Measurements from ENCODE around the gene ME3. TPM values are rescaled to one million over a fixed set of nuclear protein-coding genes. Genes with fewer than 3 reads are reported as not detected.

Gene ME3
- total RNA-seq, 1 experiment from 2014 or later, result 35.3 TPM

DNA sequence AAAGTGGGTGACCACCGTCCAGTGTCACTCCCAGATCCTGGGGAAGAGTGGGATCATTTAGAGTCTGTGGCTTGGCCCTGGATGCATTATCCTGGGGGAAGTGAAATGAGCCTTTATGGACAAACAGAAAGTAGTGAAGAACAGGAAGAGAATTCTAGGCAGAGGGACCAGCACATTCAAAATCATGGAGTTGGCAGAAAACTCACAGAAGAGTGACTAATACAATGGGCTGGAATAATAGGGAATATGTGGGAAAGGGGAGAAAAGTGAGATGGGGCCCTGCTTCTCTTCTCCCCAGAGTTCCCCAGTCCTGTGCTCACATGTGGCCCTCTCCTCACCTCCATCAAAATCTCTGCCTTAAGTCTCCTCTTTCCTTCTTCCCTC is 213.4 kb downstream of the ME3 start:
- no TSS peak for BruUV-seq (replicated peaks)
- no peak overlapping the region for H3K4me3 ChIP-seq (ENCODE audit: low read depth in 2 of 2, low read length in 2 of 2)
- peak overlapping the region; percentile 91 for H3K27ac ChIP-seq (ENCODE audit: low read length)
- no peaks in the 10 kb centered on the region for H3K36me3 ChIP-seq (ENCODE audit: control insufficient read depth, insufficient read depth, low read length)
- H3K9me3 ChIP-seq (ENCODE audit: control insufficient read depth, insufficient read depth, low read depth, low read length), result no peaks in the 10 kb centered on the region
- ATAC-seq (no peak), DNase-seq (ENCODE audit: low read depth, low spot score) (no peak)
- POLR2A ChIA-PET, result no interaction called here
- in situ Hi-C loops (cut with HindIII; ENCODE audit: low pct_unique_long_range_greater_than_20kb, low sequenced_read_pairs) (no loop called here), intact Hi-C loops (cut with micrococcal nuclease; ENCODE audit: unreplicated experiment) (loop anchor here (5.0 to 10.0 kb wide), 3 partner anchors 113 to 286 kb away; partner anchors contain the start of gene ME3)
- H3K4me1 ChIP-seq (ENCODE audit: control insufficient read depth, insufficient read depth, low read length), result peaks cover 40% of the 10 kb centered on the region
- TF ChIP-seq POLR2AphosphoS5 (IDR thresholded peaks at IDR 0.05; ENCODE audit: low read depth, low read length) (no peak), TCF7L2 (IDR thresholded peaks at IDR 0.05; ENCODE audit: low read depth, low read length) (no peak), SIN3A (IDR thresholded peaks at IDR 0.05; ENCODE audit: borderline replicate concordance, insufficient read depth, low read depth, low read length) (no peak)
- TF ChIP-seq, protein P1, sequence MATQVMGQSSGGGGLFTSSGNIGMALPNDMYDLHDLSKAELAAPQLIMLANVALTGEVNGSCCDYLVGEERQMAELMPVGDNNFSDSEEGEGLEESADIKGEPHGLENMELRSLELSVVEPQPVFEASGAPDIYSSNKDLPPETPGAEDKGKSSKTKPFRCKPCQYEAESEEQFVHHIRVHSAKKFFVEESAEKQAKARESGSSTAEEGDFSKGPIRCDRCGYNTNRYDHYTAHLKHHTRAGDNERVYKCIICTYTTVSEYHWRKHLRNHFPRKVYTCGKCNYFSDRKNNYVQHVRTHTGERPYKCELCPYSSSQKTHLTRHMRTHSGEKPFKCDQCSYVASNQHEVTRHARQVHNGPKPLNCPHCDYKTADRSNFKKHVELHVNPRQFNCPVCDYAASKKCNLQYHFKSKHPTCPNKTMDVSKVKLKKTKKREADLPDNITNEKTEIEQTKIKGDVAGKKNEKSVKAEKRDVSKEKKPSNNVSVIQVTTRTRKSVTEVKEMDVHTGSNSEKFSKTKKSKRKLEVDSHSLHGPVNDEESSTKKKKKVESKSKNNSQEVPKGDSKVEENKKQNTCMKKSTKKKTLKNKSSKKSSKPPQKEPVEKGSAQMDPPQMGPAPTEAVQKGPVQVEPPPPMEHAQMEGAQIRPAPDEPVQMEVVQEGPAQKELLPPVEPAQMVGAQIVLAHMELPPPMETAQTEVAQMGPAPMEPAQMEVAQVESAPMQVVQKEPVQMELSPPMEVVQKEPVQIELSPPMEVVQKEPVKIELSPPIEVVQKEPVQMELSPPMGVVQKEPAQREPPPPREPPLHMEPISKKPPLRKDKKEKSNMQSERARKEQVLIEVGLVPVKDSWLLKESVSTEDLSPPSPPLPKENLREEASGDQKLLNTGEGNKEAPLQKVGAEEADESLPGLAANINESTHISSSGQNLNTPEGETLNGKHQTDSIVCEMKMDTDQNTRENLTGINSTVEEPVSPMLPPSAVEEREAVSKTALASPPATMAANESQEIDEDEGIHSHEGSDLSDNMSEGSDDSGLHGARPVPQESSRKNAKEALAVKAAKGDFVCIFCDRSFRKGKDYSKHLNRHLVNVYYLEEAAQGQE (IDR thresholded peaks at IDR 0.05; ENCODE audit: insufficient read depth in 1 of 2, low read depth in 2 of 2, low read length in 1 of 2), result no peak
- TF ChIP-seq, protein P2, sequence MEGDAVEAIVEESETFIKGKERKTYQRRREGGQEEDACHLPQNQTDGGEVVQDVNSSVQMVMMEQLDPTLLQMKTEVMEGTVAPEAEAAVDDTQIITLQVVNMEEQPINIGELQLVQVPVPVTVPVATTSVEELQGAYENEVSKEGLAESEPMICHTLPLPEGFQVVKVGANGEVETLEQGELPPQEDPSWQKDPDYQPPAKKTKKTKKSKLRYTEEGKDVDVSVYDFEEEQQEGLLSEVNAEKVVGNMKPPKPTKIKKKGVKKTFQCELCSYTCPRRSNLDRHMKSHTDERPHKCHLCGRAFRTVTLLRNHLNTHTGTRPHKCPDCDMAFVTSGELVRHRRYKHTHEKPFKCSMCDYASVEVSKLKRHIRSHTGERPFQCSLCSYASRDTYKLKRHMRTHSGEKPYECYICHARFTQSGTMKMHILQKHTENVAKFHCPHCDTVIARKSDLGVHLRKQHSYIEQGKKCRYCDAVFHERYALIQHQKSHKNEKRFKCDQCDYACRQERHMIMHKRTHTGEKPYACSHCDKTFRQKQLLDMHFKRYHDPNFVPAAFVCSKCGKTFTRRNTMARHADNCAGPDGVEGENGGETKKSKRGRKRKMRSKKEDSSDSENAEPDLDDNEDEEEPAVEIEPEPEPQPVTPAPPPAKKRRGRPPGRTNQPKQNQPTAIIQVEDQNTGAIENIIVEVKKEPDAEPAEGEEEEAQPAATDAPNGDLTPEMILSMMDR (IDR thresholded peaks at IDR 0.05), result no peak
- CTCF ChIA-PET, result no interaction called here
- no peaks in the 10 kb centered on the region for H3K27me3 ChIP-seq (ENCODE audit: control insufficient read depth, insufficient read depth, low read length)

DNA sequence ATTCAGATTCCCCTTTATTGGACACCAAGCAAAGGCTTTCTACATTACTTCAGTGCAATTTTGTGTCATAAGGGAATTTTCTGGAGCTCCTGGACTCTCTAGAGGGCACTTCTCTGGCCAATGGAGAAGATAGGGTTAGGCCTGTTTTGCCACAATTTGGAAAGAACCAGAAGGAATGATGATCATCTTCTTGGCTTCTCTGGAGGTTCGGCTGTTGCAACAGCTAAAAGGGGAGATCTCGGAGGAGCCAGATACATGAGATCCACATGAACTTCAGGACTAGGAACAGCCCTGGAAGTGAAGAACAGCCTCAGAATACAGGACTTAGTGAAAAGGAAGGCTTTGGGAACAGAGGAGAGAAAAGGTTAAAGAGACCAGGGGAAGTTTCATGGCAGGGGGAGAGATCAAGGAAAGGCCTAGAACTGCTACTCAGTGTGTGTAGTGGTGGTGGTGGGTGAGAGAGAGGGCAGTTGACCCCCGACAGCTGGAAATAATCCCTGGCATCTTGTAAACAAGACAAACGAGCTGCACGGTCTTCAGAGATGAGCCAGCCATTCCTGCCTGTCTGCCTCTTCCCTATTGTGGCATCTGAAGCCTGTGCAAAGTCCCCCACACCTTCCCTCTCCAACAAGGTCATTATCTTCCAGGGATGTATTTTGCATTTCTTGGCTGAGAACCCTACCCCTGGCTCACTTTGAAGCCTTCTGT is 214.0 kb downstream of the ME3 start:
- intact Hi-C loops (cut with micrococcal nuclease; ENCODE audit: unreplicated experiment) (loop anchor here (5.0 to 10.0 kb wide), 3 partner anchors 114 to 286 kb away; partner anchors contain the start of gene ME3), in situ Hi-C loops (cut with HindIII; ENCODE audit: low pct_unique_long_range_greater_than_20kb, low sequenced_read_pairs) (no loop called here)
- POLR2A ChIA-PET, result interaction anchor here (1.2 kb wide), 1 partner anchor 26 kb away, joined by 6 read pairs; no protein-coding TSS in a partner anchor

More for the DNA sequence above, 214.0 kb downstream of the ME3 start:
- BruUV-seq (replicated peaks), result no TSS peak
- Histone ChIP-seq H3K27ac (ENCODE audit: low read length) (peak overlapping the region; percentile 91), H3K9me3 (ENCODE audit: control insufficient read depth, insufficient read depth, low read depth, low read length) (no peaks in the 10 kb centered on the region), H3K27me3 (ENCODE audit: control insufficient read depth, insufficient read depth, low read length) (no peaks in the 10 kb centered on the region), H3K36me3 (ENCODE audit: control insufficient read depth, insufficient read depth, low read length) (no peaks in the 10 kb centered on the region), H3K4me1 (ENCODE audit: control insufficient read depth, insufficient read depth, low read length) (peaks cover 40% of the 10 kb centered on the region), H3K4me3 (ENCODE audit: low read depth in 2 of 2, low read length in 2 of 2) (no peak overlapping the region)
- CTCF ChIA-PET, result no interaction called here
- DNase-seq (ENCODE audit: low read depth, low spot score) (no peak), ATAC-seq (no peak)
- TF ChIP-seq, protein P2 (IDR thresholded peaks at IDR 0.05), result no peak
- TF ChIP-seq, protein P1 (IDR thresholded peaks at IDR 0.05; ENCODE audit: insufficient read depth in 1 of 2, low read depth in 2 of 2, low read length in 1 of 2), result no peak
- TF ChIP-seq SIN3A (IDR thresholded peaks at IDR 0.05; ENCODE audit: borderline replicate concordance, insufficient read depth, low read depth, low read length) (no peak), POLR2AphosphoS5 (IDR thresholded peaks at IDR 0.05; ENCODE audit: low read depth, low read length) (no peak), TCF7L2 (IDR thresholded peaks at IDR 0.05; ENCODE audit: low read depth, low read length) (no peak)
